T47D (cell line): ENCODE measurements around the gene TBX15.
"Not testable (repeated sequence)": the region's sequence is repeated elsewhere in the genome, so short reads cannot be mapped to it uniquely, and the experiment has no call there.

Source experiments
- DNase-seq, 2 experiments: peaks; one replicate each; pipeline versions ENCODE4 v3.0.0 to v3.0.0-alpha.2; 2011 to 2012; ENCODE audit warnings: low read depth in 1 of 2, low spot score in 1 of 2
- JUND ChIP-seq: IDR thresholded peaks from 2 replicates; pipeline ENCODE4 v1.6.1; 2012; ENCODE audit warnings: low read depth
- in situ Hi-C: cut with HindIII; loops from 2 replicates; pipeline ENCODE4 v1.10.0; 2016; ENCODE audit warnings: low sequenced_read_pairs, low pct_unique_long_range_greater_than_20kb

The TBX15 gene

DNA sequence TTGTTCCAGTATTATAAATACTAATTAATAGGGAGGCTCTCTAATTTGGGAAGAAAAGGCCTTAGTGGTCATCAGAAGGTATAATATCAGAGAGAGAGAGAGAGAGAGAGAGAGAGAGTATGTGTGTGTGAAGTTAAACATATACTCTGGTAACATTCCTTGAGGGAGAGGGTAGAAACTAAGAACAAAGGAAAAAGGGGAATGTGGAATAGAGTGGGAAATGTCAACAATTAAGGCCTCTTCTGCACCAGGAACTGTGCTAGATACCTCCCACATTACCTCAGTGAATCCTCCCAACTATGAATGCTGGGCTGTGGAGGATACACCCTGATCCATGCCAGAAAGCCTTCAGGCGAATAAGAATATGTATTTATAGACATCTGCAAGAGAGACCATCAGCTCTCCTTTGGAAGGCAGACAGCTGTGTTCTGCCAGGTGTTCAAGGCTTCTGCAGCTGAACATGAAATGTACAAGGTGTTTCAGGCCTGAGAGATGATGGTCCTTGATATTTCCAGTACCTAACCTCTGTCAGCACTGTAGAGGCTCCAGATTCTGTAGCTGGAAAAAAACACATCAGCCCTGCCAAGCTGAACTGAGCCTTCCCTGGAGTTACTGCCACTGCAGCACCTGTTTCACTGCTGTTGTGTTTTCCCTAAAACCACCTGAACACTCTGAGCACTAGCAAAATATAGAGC, 29.1 kb downstream of the TBX15 start:
- no peak for DNase-seq
- no peak for TF ChIP-seq JUND
- in situ Hi-C loops = no loop called here

DNA sequence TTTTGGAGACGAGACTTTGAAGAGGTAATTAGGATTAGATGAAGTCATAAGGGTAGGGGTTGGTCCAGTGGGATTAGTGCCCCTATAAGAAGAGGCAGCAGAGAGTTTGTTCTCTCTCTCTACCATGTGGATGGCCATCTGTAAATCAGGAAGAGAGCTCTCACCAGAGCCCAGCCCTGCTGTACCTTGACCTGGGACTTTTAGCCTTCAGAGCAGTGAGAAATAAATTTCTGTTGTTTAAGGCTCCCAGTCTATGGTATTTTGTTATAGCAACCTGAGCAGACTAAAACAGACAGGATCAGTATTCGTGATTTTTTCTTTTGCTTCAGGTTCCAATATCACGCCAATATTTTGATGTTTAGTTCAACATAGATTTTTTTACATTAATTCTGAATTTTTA, 30.0 kb downstream of the TBX15 start:
- in situ Hi-C loops = no loop called here
- no peak for DNase-seq
- TF ChIP-seq JUND = no peak

DNA sequence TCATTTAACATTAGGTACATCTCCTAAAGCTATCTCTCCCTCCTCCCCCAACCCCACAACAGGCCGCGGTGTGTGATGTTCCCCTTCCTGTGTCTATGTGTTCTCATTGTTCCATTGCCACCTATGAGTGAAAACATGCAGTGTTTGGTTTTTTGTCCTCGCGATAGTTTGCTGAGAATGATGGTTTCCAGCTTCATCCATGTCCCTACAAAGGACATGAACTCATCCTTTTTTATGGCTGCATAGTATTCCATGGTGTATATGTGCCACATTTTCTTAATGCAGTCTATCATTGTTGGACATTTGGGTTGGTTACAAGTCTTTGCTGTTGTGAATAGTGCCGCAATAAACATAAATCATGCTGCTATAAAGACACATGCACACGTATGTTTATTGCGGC, 30.6 kb downstream of the TBX15 start:
- DNase-seq, in situ Hi-C loops: not testable (repeated sequence)

DNA sequence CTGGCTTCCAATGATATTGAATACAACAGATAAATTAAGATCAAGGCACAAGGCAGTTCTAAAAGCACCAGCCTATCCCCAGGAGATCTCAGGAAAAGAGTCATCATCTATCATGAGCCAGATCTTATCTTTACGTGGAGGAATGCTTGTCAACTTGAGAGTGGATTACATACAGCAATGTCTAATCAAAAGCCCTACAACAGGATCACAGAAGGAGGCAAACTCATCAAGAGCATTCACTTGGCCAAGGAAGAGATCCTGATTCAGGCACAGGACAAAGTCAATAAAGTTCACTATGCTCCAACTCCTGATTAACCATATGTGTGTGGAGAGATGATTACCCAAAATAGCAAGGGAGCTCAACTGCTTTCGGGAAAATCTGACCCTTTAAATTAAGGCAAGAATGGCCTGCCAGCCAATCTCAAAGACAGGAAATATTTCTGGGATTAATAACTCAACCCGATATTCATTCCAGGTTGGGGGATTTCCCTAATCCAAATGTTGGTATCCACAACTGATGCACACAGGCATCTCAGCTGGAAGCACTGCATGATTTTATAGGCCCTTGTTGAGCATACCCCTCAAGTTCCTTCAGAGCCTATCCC, 33.7 kb downstream of the TBX15 start:
- no peak for TF ChIP-seq JUND
- no peak for DNase-seq

DNA sequence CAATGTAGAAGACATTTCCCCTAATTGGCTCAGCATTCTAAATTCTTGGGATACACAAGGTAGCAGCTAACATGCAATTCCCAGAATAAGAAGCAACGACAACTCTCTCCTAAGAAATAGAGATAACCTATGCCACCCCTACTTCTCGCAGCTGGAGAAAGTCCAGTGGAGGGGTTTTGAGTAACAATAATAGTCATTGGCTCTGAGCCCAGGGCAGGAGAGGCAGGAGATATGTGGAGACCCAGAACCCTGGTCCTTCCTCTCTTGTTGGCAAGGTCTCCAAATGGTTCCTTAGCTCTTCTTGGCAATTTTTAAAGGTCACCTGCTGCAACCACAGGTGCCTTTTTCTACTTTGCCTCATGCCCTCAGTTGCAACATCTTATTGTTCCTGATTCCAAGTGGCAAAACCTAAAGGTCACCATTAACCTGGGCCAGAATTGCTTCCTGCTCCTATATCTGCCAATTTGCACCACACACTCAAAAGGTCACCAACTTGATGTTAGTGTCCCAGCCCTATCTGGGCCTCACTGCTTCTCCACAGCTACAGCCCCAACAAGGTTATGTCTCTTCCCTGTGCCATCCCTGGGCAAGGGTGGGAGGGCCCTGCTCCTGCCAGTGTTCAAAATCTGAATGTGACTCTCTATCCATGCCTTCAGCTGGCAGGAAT, 36.7 kb downstream of the TBX15 start:
- TF ChIP-seq JUND = no peak
- DNase-seq = no peak
- in situ Hi-C loops = no loop called here

More for the DNA sequence above, 33.7 kb downstream of the TBX15 start:
- in situ Hi-C loops = no loop called here

DNA sequence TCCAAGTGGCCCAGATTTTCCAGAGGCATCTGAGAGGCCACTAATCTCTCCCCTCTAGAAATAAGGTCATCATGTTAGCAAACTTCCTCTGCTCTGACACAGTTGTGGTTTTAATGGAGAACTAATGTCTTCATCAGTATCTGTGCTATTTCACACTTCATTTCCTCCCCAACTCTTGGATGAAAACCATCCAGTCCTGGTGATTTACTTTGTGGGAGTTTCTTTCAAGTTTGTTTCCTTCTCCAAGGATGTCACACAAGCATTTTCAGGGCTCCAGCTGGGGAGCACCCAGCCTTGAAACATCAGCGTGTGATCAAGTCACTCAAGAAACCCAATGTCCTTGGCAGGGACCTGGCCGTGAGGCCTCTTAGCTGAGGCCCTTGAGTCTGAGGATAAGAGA, 38.8 kb downstream of the TBX15 start:
- in situ Hi-C loops = no loop called here
- DNase-seq = no peak
- TF ChIP-seq JUND = no peak

DNA sequence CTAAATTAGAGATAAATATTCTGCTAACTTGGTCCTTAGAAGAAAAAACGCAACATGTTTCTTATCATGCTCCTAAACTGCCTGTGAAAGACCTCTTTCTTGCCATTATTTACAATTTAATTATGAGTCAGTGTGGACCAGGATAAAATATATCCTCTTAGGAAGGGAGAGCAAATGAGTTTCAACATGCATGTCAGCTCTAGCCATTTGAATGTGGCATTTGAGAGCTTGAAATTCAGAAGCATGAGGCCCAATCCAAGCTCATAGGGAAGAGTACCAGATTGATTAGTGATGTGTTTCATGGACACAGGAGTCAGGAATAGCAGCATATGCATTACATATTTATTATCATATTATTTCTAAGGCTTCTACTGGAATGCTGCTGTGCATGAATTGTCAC, 39.3 kb downstream of the TBX15 start:
- in situ Hi-C loops = no loop called here
- DNase-seq = no peak
- no peak for TF ChIP-seq JUND

DNA sequence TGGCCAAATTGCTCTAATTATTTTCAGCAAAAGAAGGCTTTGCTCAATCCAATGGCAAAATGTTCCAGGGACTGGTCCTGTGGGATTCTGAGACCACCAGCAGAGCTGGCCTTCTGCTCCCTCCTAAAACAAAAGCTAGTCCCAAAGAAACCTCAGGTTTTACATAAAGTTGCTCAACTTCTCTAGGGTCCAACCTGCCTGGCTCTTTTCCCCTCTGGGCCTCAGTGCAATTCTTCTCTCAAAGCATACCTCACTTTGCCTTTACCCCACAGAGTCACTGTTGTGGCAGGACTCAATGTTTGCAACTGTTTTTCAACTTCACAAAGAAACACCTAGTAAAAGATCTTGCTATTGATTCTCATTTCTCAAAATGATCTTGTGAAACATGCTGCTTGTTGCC, 39.8 kb downstream of the TBX15 start:
- TF ChIP-seq JUND = no peak
- in situ Hi-C loops = no loop called here
- no peak for DNase-seq

DNA sequence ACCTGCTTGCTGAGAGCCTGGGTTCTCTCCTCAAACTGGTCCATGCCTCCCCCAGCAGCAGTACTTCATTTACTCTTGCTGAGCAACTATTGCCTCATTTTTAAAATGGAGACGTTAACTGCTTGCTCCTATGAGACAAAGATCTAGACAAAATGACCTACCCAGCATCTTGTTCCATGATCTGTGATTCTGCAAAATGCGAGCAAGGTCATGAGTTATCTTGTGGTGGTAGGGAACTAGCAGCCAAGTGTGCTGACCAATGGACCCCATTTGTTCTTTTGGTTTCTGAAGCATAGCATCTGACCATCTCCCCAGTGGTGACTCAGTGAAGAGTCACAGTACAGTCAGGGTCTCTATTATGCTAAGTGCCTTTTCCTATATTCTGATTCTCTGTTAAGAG, 40.4 kb downstream of the TBX15 start:
- in situ Hi-C loops = no loop called here
- no peak for TF ChIP-seq JUND
- no peak for DNase-seq

DNA sequence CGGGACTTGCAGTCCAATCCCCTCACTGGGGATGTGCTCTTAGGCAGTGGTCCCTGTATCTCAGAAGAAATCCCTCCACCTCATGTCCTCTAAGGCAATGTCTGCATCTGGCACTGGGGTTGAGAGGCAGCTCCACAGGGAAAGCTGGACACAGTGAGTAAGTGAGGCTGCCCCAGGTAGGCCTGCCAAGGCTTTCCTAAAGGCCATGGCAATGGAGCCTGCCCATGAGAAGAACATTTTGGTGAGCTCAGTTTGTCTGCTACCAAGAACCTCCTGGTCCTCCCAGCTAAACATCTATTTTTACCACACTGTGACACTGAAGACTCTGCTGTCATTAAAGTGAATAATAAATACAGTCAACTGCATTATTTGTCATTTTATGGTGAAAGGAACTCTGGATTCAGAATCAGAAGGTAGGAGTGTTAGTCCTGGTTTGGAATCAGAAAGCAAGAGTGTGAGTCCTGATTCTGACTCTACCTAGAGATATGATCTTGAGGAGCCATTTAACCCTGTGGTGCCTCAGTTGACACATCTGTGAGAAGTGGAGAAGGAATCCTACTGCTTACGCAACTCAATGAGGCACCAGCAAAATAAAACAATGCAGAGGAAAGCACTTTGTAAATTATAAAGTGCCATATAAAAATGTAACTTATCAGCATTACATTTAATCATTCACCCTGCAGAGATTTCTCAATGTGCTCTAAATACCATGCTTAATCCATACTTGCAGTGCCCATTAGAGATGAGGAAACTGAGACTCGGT, 41.0 kb downstream of the TBX15 start:
- TF ChIP-seq JUND = no peak
- in situ Hi-C loops = no loop called here
- no peak for DNase-seq

DNA sequence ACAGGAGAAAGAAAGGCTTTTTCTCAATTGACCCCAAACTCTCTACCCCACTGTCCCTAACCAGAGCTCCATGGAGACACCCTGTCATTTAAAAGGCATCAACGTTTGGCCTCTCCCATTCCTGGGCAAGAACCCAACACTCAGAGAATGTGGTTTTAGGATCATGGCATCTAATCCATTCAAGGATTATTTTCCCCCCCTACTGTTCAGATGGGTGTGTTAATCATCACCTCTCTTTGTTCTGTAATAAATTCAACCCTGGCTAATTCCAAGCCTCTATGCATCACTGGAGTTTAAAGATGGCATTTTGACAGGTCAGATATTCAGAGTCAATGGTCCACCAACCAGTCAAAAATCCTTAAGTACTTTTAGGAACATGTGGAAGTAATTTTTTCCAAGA, 42.7 kb downstream of the TBX15 start:
- TF ChIP-seq JUND = no peak
- in situ Hi-C loops = no loop called here
- DNase-seq = no peak

DNA sequence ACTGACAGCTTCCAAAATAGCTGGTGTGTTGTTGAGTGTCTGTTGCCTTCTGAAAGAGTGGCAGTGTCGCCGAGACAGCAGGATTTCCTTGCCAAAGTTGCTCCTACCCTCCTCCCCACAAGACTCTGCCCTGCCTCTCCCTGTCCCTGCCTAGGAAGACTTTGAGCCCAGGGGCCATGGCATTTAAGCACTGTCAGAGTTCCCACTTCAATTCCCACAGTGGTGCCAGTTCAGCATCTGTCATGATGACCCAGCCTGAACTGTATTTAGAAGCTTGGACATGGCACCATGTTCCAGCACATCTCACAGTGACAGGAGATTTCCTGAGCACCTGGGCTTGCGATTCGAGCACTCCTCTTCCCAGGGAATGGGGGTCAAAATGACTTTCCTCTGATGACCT, 43.6 kb downstream of the TBX15 start:
- TF ChIP-seq JUND = no peak

DNA sequence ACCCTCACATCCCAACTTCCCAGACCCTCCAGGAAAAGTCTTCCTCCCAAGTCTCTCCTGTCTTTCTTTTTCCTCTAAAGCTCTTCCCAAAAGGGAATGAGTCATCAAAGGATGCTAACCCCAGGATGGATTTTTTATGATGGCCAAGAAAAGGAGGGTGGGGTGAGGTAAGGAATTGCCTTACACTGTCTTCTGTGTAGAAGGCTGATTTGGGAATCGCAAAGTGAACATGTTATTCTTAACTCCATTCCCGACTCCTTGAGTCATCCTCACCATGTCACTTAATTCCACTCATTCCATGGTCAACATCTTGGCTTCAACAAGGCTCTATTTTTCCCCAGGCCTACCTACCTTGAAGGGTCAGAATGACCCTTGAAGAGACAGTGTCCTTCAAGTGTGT, 44.0 kb downstream of the TBX15 start:
- no peak for DNase-seq
- no peak for TF ChIP-seq JUND
- in situ Hi-C loops = no loop called here

More for the DNA sequence above, 43.6 kb downstream of the TBX15 start:
- no peak for DNase-seq
- in situ Hi-C loops = no loop called here
